Thoracic aorta (tissue), 2 donors: ENCODE results near the gene LRP1B. TPM values are rescaled to one million over a fixed set of nuclear protein-coding genes. Genes with fewer than 3 reads are reported as not detected.

Experiments used
- ATAC-seq: fragments of 150-250 bp; one replicate; pipeline ENCODE4 v1.8.0; 2017; ENCODE audit warnings: low read depth; ENCODE audit not compliant: insufficient number of reproducible peaks, low FRiP score
- DNase-seq: peaks from one replicate; pipeline ENCODE4 v3.0.0-alpha.2; 2020; ENCODE audit warnings: low spot score
- H3K27ac ChIP-seq, 2 donors: fragments of 200-600 bp; sonication (generic); 1 replicate in 1 of 2; 2 replicates in 1 of 2; pipeline ENCODE4 v1.5.1; 2016; ENCODE audit warnings: mild to moderate bottlenecking in 2 of 2, moderate library complexity in 2 of 2
- H3K27me3 ChIP-seq: fragments of 200-600 bp; sonication (generic); replicated peaks from 2 replicates; pipeline ENCODE4 v1.6.0; 2016; ENCODE audit warnings: mild to moderate bottlenecking; ENCODE audit not compliant: insufficient read depth
- H3K36me3 ChIP-seq: fragments of 200-600 bp; sonication (generic); one replicate; pipeline ENCODE4 v1.5.1; 2016
- H3K4me1 ChIP-seq, 2 donors: fragments of 200-600 bp; sonication (generic); 1 replicate in 1 of 2; 2 replicates in 1 of 2; pipeline versions ENCODE4 v1.5.1 to v1.6.0; 2016; ENCODE audit warnings: low read depth in 2 of 2, mild to moderate bottlenecking in 1 of 2; ENCODE audit not compliant: control insufficient read depth in 1 of 2
- H3K4me3 ChIP-seq: fragments of 200-600 bp; sonication (generic); 2 replicates; pipeline ENCODE4 v1.5.1; 2016; ENCODE audit warnings: mild to moderate bottlenecking
- H3K9me3 ChIP-seq: fragments of 200-600 bp; sonication (generic); 2 replicates; pipeline ENCODE4 v1.5.1; 2016
- CTCF ChIP-seq: fragments of 200-600 bp; sonication (generic); IDR thresholded peaks from one replicate; pipeline ENCODE4 v1.5.1; 2019; ENCODE audit warnings: antibody characterized with exemption
- total RNA-seq, 2 donors: library from RNA; depleted of rRNA; stranded (reverse); fragments of >200 nt; gene quantifications; one replicate each; pipeline versions ENCODE4 v1.1.0 to v1.2.3, GENCODE V29; 2016

The LRP1B gene
- total RNA-seq, 2 donors from 2014 or later, result 0.27 to 0.28 TPM

GRCh38 chr2:141796449-141796848 lies 334.4 kb downstream of the LRP1B start:
- no peak for ATAC-seq
- Histone ChIP-seq H3K4me1 (no peaks in the 10 kb centered on the region), H3K27ac (no peak overlapping the region), H3K4me3 (no peak overlapping the region), H3K36me3 (no peaks in the 10 kb centered on the region), H3K9me3 (no peaks in the 10 kb centered on the region), H3K27me3 (no peaks in the 10 kb centered on the region)
- no peak for DNase-seq
- TF ChIP-seq CTCF, result no peak

GRCh38 chr2:141791521-141791920 lies 339.3 kb downstream of the LRP1B start:
- no peaks in the 10 kb centered on the region for H3K27me3 ChIP-seq

GRCh38 chr2:141782574-141782973 lies 348.2 kb downstream of the LRP1B start:
- no peak for DNase-seq
- no peak overlapping the region for H3K4me3 ChIP-seq
- no peaks in the 10 kb centered on the region for H3K4me1 ChIP-seq
- no peak for ATAC-seq
- no peaks in the 10 kb centered on the region for H3K9me3 ChIP-seq
- H3K27ac ChIP-seq, result no peak overlapping the region
- TF ChIP-seq CTCF, result no peak
- no peaks in the 10 kb centered on the region for H3K27me3 ChIP-seq
- no peaks in the 10 kb centered on the region for H3K36me3 ChIP-seq

More at GRCh38 chr2:141791521-141791920, 339.3 kb downstream of the LRP1B start:
- Histone ChIP-seq H3K9me3 (no peaks in the 10 kb centered on the region), H3K4me3 (no peak overlapping the region), H3K4me1 (no peaks in the 10 kb centered on the region), H3K27ac (no peak overlapping the region), H3K36me3 (no peaks in the 10 kb centered on the region)
- no peak for ATAC-seq
- no peak for TF ChIP-seq CTCF
- no peak for DNase-seq

GRCh38 chr2:141778315-141778835 lies 352.4 kb downstream of the LRP1B start:
- ATAC-seq (no peak), DNase-seq (no peak)
- TF ChIP-seq CTCF, result no peak
- Histone ChIP-seq H3K36me3 (no peaks in the 10 kb centered on the region), H3K9me3 (no peaks in the 10 kb centered on the region), H3K4me1 (no peaks in the 10 kb centered on the region), H3K4me3 (no peak overlapping the region), H3K27ac (no peak overlapping the region), H3K27me3 (no peaks in the 10 kb centered on the region)

GRCh38 chr2:141770530-141770929 lies 360.3 kb downstream of the LRP1B start:
- no peaks in the 10 kb centered on the region for H3K36me3 ChIP-seq
- H3K27ac ChIP-seq, result no peak overlapping the region
- no peaks in the 10 kb centered on the region for H3K27me3 ChIP-seq
- DNase-seq (no peak), ATAC-seq (no peak)
- no peak for TF ChIP-seq CTCF
- no peaks in the 10 kb centered on the region for H3K9me3 ChIP-seq
- H3K4me1 ChIP-seq, result no peaks in the 10 kb centered on the region
- no peak overlapping the region for H3K4me3 ChIP-seq
